GM19239 (cell line): Measurements from ENCODE around the gene DCAF8.
"Not testable (repeated sequence)": the region's sequence is repeated elsewhere in the genome, so short reads cannot be mapped to it uniquely, and the experiment has no call there.

ENCODE experiments used
- DNase-seq: peaks from one replicate; pipeline ENCODE4 v3.0.0; 2011; ENCODE audit warnings: low spot score; ENCODE audit not compliant: insufficient read length
- FAIRE-seq: peaks from 2 replicates; lab custom pipeline; 2011; peaks lifted over from hg19 to GRCh38; lab: Jason Lieb, UNC

The DCAF8 gene

DNA sequence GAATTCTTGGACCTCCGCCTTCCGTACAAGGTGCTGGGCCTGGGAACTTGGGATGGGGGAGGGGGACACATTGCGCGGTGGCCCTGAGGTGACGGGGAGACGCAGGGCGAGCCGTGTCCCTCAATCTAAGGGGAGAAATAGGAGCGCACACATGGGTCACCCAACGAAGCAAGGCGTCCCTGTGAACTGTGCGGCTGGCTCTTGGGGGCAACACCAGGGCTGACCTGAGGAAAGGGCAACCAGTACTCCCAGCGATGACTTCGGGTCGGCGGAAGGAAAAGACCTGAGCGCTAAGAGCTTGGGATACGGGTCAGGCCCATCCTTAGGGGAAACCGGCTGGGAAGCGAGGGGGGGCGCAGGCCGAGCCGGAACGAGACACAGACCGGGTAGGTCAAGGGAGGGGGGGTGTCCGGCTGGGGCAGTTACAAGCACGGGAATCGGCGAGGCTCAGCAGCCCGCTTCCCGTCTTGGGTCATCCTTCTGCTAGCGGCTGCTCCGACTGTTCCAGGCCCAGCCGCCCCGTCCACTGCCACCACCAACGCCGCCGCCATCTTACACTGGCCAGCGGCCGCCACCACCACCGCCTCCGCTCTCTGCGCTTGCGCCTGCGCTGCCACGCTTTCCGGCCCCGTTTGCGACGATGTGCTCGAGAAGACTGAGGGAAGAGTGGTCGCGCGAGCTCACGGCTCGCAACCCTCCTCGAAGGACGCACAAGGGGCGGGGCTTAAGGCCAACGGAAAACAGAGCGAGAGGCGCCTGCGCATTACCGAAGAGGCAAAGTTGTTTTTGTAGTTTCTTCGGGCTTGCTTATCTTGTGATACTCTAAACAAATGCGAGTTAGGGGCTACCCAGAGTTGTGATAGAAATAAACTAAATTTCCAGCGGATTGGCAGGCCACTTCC, at the start of gene DCAF8:
Gene DCAF8, minus strand, starts transcription at position 657 of the 902 bp plus-strand sequence. CDS start 18,541 bp downstream, outside the sequence.
- DNase-seq (peak; percentile 85), FAIRE-seq (peak; percentile 87)

- no peak for FAIRE-seq
- no peak for DNase-seq
Observed at GRCh38 chr1:160309571-160309970, 47.2 kb upstream of the DCAF8 start.

DNA sequence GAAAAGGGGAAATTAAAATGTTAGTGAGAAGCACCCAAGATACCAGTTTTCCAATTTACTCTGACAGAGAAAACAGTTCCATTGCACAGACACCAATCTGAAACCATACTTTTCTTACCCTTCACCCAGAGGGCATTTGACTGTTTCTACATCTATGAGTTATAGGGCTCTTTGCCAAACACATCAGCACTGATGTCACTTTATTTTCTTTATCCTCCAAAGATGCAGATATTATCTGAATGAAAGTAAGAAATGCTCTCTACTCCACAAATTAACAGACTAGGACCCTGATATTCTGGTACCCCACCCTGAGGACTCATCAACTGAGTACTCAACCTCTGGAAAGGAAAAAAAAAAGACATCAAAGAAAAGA, 46.8 kb upstream of the DCAF8 start:
- no peak for DNase-seq
- FAIRE-seq, result no peak

DNA sequence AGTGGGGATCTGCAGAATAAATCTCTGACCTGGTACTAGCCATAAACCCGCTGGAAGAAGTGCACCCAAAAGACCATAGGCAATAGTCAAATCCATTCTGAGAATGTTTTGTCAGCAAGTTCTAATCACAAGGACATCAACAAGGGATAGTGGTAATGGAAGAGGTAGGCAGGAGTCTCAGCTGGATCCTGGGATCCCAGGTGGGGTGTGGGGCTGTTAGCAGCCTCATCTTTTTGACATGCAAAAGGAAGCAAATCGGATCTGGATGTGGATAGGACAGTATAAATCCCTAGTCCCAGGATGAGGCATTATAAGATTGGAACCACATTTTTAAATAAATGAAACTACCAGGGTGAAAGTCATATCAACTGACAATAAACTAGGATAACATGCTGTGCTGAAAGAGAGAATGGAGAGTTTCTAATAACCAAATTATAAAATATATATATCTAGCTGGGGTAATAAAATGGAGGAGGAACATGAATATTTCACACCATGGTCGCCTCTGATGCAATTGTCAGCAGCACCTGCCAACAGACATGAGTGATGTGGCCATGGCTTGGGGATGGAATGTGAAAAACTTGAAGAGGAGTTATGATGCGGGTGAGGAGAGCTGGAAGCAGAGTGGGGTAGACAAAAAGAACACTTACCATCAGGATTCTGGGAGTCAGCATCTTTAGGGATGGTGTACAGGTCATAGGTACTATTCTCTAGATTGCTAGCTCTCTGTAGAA, 46.3 kb upstream of the DCAF8 start:
- FAIRE-seq, result no peak
- no peak for DNase-seq

GRCh38 chr1:160307118-160307791, 44.9 kb upstream of the DCAF8 start:
- DNase-seq (no peak), FAIRE-seq (no peak)

DNA sequence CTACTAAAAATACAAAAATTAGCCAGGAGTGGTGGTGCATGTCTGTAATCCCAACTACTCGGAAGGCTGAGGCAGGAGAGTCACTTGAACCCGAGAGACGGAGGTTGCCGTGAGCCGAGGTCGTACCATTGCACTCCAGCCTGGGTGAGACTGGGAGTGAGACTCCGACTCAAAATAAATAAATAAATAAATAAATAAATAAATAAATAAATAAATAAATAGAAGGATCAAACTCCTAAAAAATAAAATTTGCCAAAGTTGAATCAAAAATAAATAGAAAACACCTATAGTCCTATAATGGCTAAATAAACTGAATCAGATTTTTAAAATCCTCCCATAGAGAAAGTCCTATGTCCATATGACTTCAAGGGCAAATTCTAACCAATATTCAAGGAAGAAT, 37.8 kb upstream of the DCAF8 start:
- FAIRE-seq, result no peak
- no peak for DNase-seq

DNA sequence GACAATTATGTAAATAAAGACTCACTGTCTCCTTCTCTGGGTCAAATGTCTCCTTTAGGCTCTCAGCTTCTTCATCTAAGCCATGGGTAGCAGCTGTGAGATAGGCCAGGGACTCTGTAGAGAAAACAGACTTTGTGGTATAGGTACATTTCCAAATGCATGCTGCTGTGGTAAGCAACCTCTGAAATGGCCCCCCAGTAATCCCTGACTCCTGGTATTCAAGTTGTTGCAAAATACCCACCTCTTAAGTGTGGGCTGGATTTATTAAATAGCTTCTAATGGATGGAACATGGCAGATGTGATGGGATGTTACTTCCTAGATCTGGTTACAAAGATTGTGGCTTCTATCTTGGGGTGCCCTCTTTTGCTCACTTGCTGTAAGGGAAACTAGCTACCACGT, 33.7 kb upstream of the DCAF8 start:
- FAIRE-seq, result peak; percentile 37
- no peak for DNase-seq

- FAIRE-seq, result no peak
Observed at GRCh38 chr1:160293020-160293968, 30.9 kb upstream of the DCAF8 start.

DNA sequence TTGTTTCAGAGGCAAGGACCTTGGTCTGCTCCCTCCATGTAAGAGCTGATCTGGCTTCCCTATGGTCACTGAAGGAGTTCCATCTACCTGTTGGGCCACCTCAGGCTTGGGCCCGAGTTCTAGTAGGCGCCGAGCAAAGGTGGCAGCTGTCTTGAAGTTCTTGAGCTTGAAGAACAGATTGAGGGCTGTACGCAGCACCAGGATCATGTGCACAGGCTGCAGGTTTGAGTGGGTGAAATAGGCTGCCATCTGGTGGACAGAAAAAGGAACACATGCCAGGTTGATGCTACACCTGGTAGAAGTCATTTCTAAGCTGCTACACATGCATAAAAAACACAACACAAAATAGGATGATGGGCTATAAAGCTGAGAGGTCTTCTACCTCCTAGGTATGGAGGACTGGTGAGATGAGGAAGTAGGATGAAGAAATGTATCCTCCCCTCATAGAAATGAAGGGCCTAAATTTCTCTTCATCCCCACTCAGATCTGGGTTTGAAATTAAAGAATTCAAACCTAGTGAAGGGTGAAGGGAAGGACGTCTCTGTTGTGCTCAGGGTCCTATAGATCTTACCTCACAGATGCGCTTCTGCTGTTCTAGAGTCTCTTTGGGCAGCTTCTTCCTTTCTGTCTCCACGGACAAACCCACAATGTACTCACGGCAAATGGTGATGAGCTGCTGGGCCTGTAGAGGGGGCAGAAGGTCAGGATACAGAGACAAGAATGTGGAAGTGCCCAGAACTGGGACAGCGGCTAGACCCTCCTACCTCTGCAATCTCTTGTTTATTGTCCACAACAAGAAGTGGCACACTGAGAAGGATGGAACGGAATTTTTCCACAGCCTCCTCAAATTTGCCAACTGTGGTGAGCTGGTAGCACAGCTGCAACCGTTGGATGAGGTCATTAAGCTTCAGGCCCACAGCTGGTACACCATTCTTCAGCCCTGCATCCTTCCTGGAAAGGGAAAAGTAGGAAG, 29.2 kb upstream of the DCAF8 start:
- FAIRE-seq, result peak; percentile 92
- DNase-seq, result peak; percentile 37

More at GRCh38 chr1:160293020-160293968, 30.9 kb upstream of the DCAF8 start:
- no peak for DNase-seq

DNA sequence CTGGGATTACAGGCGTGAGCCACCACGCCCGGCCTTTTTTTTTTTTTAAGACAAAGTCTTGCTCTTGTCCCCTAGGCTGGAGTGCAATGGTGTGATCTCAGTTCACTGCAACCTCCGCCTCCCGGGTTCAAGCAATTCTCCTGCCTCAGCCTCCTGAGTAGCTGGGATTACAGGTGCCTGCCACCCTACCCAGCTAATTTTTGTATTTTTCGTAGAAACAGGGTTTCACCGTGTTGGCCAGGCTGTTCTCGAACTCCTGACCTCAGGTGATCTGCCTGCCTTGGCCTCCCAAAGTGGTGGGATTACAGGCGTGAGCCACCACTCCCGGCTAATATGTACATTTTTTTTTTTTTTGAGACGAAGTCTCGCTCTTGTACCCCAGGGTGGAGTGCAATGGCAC, 25.4 kb upstream of the DCAF8 start:
- DNase-seq, FAIRE-seq: not testable (repeated sequence)

DNA sequence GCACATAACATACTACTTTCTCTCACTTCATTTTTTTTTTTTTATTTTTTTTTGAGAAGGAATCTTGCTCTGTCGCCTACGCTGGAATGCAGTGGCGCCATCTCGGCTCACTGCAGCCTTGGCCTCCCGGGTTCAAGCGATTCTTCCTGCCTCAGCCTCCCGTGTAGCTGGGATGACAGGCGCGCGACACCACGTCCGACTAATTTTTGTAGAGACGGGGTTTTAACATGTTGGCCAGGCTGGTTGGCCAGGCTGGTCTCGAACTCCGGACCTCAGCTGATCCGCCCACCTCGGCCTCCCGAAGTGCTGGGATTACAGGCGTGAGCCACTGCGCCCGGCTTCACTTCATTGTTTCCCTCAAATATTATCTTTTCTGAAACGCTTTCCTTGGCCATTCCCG, 23.2 kb upstream of the DCAF8 start:
- no peak for DNase-seq
- no peak for FAIRE-seq

GRCh38 chr1:160284782-160285344, 22.5 kb upstream of the DCAF8 start, which contains the start of gene PEX19:
PEX19 (minus strand) TSS chr1:160285133; CDS start chr1:160285124, 9 bp downstream.
- FAIRE-seq, result peak; percentile 93
- DNase-seq, result peak; percentile 79

DNA sequence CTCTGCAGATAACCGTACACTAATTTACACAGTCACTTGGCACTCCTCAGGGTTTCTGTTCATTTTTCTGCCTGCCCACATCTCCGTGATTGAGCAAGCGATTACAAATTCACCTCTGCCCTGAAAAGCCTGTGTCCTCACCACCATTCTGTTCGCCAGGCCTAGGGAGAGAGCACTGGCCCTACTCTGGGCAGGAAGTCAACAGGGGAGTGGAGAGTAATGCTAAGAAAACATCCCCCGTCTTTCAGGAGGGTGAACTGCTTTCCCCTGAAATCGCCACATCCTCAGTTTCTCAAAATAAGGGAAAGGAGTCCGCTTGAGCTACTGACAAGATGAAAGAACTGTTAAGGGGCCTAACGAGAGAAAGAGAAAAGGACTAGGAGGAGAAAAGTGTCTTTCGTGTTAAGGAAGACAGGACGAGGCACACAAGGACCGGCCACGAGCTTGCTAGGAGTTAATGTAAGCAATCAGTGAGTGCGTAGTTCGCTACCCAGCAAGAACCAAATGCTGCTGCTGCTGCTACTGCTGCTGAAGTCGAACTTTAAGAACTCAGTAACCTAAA, 22.0 kb upstream of the DCAF8 start:
- peak; percentile 88 for FAIRE-seq
- no peak for DNase-seq

DNA sequence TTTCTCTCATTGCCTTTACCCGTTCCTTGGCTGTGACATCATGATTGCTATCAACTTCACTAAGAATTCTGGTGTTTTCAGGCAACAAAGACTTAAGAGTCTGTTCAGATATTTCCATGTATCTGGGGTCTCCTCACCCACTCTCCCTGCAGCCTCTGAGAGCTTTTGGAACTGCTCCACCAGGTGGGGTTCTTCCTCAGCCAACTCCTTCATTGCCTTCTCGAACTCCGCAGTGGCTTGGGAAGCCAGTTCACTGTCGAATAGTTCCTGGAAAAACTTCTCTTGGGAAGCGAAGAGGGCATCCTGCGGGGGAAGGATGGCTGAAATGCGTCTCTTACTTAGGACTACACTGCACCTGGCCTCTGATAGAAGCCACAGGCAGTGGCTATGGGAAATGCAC, 20.5 kb upstream of the DCAF8 start:
- no peak for FAIRE-seq

DNA sequence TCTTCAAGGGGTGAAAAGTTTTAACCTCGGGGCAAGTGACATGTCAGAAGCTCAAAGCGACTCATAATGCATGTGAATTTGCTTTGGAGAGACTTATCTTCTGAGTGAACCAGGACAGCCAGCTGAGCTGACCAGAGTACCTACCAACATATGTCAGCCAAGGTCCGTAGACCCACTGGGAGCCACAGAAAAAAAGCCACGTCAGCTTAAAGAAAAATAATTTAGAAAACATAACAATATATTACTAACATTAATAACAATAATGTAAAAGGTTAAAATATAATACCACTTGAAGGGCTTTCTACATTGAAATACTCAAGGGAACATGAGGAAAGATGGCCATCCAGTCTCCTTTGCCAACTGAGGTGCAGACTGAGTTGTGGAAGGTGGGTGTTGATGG, 15.6 kb upstream of the DCAF8 start:
- DNase-seq, result no peak
- no peak for FAIRE-seq

More for the DNA sequence above, 20.5 kb upstream of the DCAF8 start:
- DNase-seq, result no peak

GRCh38 chr1:160277330-160277729, 15.0 kb upstream of the DCAF8 start:
- FAIRE-seq (no peak), DNase-seq (no peak)

DNA sequence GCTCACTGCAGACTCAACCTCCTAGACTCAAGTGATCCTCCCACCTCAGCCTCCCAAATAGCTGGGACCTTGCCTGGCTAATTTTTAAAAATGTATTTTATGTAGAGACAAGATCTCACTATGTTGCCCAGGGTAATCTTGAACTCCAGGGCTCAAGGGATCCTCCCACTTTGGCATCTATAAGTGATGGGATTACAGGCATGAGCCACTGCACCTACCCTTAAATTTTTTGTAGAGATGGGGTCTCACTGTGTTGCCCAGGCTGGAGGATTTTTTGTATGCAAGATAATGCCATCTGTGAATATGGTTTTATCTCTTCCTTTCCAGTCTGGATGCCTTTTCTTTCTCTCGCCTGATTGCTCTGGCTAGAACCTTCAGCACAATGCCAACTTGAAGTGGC, 8.7 kb upstream of the DCAF8 start:
- FAIRE-seq (no peak), DNase-seq (no peak)
